HepG2 (cell line): ENCODE measurements around the gene KTN1. TPM values are rescaled to one million over a fixed set of nuclear protein-coding genes. Genes with fewer than 3 reads are reported as not detected.

Experiments
- ATAC-seq: fragments of 200-7000 bp; cut with Tn5 transposase; 3 replicates; pipeline ENCODE4 v1.9.1; 2020; ENCODE audit warnings: mild to moderate bottlenecking, moderate library complexity
- BruUV-seq: library from RNA; stranded (reverse); fragments of 400-500 nt; replicated peaks from 2 replicates; lab custom pipeline; 2021; lab: Mats Ljungman, UMichigan
- CTCF ChIA-PET: fragments of 300-600 bp; formaldehyde crosslinking; extraction: SDS; loops from one replicate; lab custom pipeline; 2021; ENCODE audit warnings: low total read pairs, inconsistent platforms, low intra/inter-chr PET ratio; lab: Yijun Ruan, JAX
- POLR2A ChIA-PET: fragments of 350-600 bp; sonication (Branson Sonifier 250); formaldehyde crosslinking; loops from one replicate; lab custom pipeline; 2020; ENCODE audit warnings: antibody characterized with exemption, inconsistent platforms; lab: Yijun Ruan, JAX
- DNase-seq: peaks from one replicate; pipeline ENCODE4 v3.0.0-alpha.2; 2015; ENCODE audit warnings: low spot score
- FAIRE-seq: peaks from 3 replicates; lab custom pipeline; 2011; peaks lifted over from hg19 to GRCh38; lab: Jason Lieb, UNC
- H2AFZ ChIP-seq: one replicate; pipeline ENCODE4 v1.6.1; 2011; ENCODE audit warnings: low read length, inconsistent platforms
- H3K27ac ChIP-seq: fragments of 300-600 bp; 3 replicates; pipeline ENCODE4 v1.8.0; 2011; ENCODE audit warnings: mixed run types, mild to moderate bottlenecking, mixed read lengths, low read length, inconsistent platforms; ENCODE audit not compliant: insufficient read depth; ENCODE audit errors: extremely low read length
- H3K27me3 ChIP-seq, 2 experiments: fragments of 200-600 bp in 1 of 2; 2 replicates in 1 of 2; 3 replicates in 1 of 2; pipeline versions ENCODE4 v1.6.0 to v1.8.0; 2011; ENCODE audit warnings: low read length in 2 of 2, mild to moderate bottlenecking in 2 of 2, moderate library complexity in 2 of 2, inconsistent platforms in 1 of 2; ENCODE audit not compliant: insufficient read depth in 2 of 2, control insufficient read depth in 1 of 2
- H3K36me3 ChIP-seq, 2 experiments: fragments of 200-600 bp in 1 of 2; replicated peaks in 1 of 2; 2 replicates in 1 of 2; 3 replicates in 1 of 2; pipeline versions ENCODE4 v1.5.1 to v1.8.0; 2011; ENCODE audit warnings: low read length in 2 of 2, inconsistent platforms in 1 of 2; ENCODE audit not compliant: insufficient read depth in 2 of 2, control insufficient read depth in 1 of 2
- H3K4me1 ChIP-seq: 2 replicates; pipeline ENCODE4 v1.5.1; 2012; ENCODE audit warnings: low read length, inconsistent platforms; ENCODE audit not compliant: insufficient read depth
- H3K4me2 ChIP-seq: 2 replicates; pipeline ENCODE4 v1.6.0; 2011; ENCODE audit warnings: low read depth, low read length, inconsistent platforms
- H3K4me3 ChIP-seq, 3 experiments: fragments of 200-600 bp in 1 of 3; sonication (generic), shearing (Covaris generic) in 1 of 3; replicated peaks in 1 of 3; 2 replicates each; pipeline ENCODE4 v1.5.1; 2011 to 2016; ENCODE audit warnings: low read length in 3 of 3, inconsistent platforms in 2 of 3, low read depth in 2 of 3, mild to moderate bottlenecking in 2 of 3, control low read depth in 1 of 3, mixed read lengths in 1 of 3; ENCODE audit not compliant: insufficient read depth in 1 of 3
- H3K79me2 ChIP-seq: one replicate; pipeline ENCODE4 v1.6.1; 2011; ENCODE audit warnings: low read length, inconsistent platforms; ENCODE audit not compliant: insufficient read depth
- H3K9ac ChIP-seq: 2 replicates; pipeline ENCODE4 v1.6.0; 2011; ENCODE audit warnings: mild to moderate bottlenecking, low read depth, low read length, inconsistent platforms; ENCODE audit not compliant: insufficient read depth
- H3K9me3 ChIP-seq: 2 replicates; pipeline ENCODE4 v1.5.1; 2012; ENCODE audit warnings: mild to moderate bottlenecking, low read length
- H4K20me1 ChIP-seq: 2 replicates; pipeline ENCODE4 v1.6.0; 2011; ENCODE audit warnings: inconsistent platforms, mild to moderate bottlenecking, low read length, moderate library complexity; ENCODE audit not compliant: insufficient read depth
- EED ChIP-seq: sonication (generic); formaldehyde crosslinking; IDR thresholded peaks from 2 replicates; pipeline ENCODE4 v1.5.0; 2020; ENCODE audit warnings: mild to moderate bottlenecking, missing genetic modification reagents
- HDAC2 ChIP-seq: sonication (generic); formaldehyde crosslinking; IDR thresholded peaks from 2 replicates; pipeline ENCODE4 v1.4.0; 2020; ENCODE audit warnings: missing genetic modification reagents
- MAFG ChIP-seq: sonication (generic); formaldehyde crosslinking; IDR thresholded peaks from 2 replicates; pipeline ENCODE4 v1.5.1; 2020; ENCODE audit warnings: mild to moderate bottlenecking, missing genetic modification reagents
- PCBP1 ChIP-seq: fragments of 200-400 bp; formaldehyde crosslinking; IDR thresholded peaks from 2 replicates; pipeline ENCODE4 v1.6.1; 2017; ENCODE audit warnings: mild to moderate bottlenecking, low read depth, low read length, borderline replicate concordance
- PRMT3 ChIP-seq: sonication (generic); formaldehyde crosslinking; IDR thresholded peaks from 2 replicates; pipeline ENCODE4 v1.8.1; 2022; ENCODE audit warnings: low read depth, mild to moderate bottlenecking, moderate library complexity, missing genetic modification reagents, borderline replicate concordance
- SIN3A ChIP-seq: IDR thresholded peaks from 2 replicates; pipeline ENCODE4 v1.6.1; 2011; ENCODE audit warnings: low read depth, mild to moderate bottlenecking, control low read depth, low read length, borderline replicate concordance
- ZFP36 ChIP-seq: fragments of 150-350 bp; IDR thresholded peaks from 2 replicates; pipeline ENCODE4 v1.6.1; 2018; ENCODE audit warnings: borderline replicate concordance, low read length, low read depth; ENCODE audit not compliant: partially characterized antibody
- ZNF17 ChIP-seq: sonication (generic); formaldehyde crosslinking; IDR thresholded peaks from 2 replicates; pipeline ENCODE4 v1.5.0; 2020; ENCODE audit warnings: mild to moderate bottlenecking, missing genetic modification reagents
- ZNF235 ChIP-seq: sonication (generic); formaldehyde crosslinking; IDR thresholded peaks from 2 replicates; pipeline ENCODE4 v1.8.1; 2023; ENCODE audit warnings: mild to moderate bottlenecking, missing genetic modification reagents, borderline replicate concordance
- ZNF343 ChIP-seq: sonication (generic); formaldehyde crosslinking; IDR thresholded peaks from 2 replicates; pipeline ENCODE4 v1.4.0; 2020; ENCODE audit warnings: mild to moderate bottlenecking, missing genetic modification reagents
- ZNF567 ChIP-seq: sonication (generic); formaldehyde crosslinking; IDR thresholded peaks from 2 replicates; pipeline ENCODE4 v1.8.1; 2023; ENCODE audit warnings: mild to moderate bottlenecking, missing genetic modification reagents, borderline replicate concordance
- ZNF580 ChIP-seq: IDR thresholded peaks from 2 replicates; pipeline ENCODE4 v1.6.1; 2016; ENCODE audit warnings: low read depth, borderline replicate concordance
- ZNF7 ChIP-seq: IDR thresholded peaks from 2 replicates; pipeline ENCODE4 v1.6.1; 2016; ENCODE audit warnings: missing biosample characterization, missing genetic modification reagents
- ZNF879 ChIP-seq: sonication (generic); formaldehyde crosslinking; IDR thresholded peaks from 2 replicates; pipeline ENCODE4 v1.8.1; 2023; ENCODE audit warnings: missing genetic modification reagents
- ZZZ3 ChIP-seq: sonication (generic); formaldehyde crosslinking; IDR thresholded peaks from 2 replicates; pipeline ENCODE4 v1.4.0; 2020; ENCODE audit warnings: missing genetic modification reagents, mild to moderate bottlenecking, borderline replicate concordance
- WGBS: methylation state at CpG from one replicate; pipeline ENCODE4 v1.1.6; 2017; ENCODE audit warnings: low lambda C conversion rate; 5-methylcytosine and 5-hydroxymethylcytosine counted together
- in situ Hi-C: cut with HindIII; loops from 2 replicates; pipeline ENCODE4 v1.10.0; 2017; ENCODE audit warnings: low pct_unique_long_range_greater_than_20kb; ENCODE audit not compliant: extremely low pct_ligation_motif_present
- intact Hi-C: fragments of 100-400 bp; cut with micrococcal nuclease; formaldehyde crosslinking; loops from one replicate; pipeline ENCODE4 v1.10.0; 2022; ENCODE audit not compliant: unreplicated experiment
- polyA plus RNA-seq, 8 experiments: library from polyadenylated mRNA; depleted of rRNA in 3 of 8; stranded (reverse) in 7 of 8; unstranded in 1 of 8; fragments of >200 nt; fragmentation: Illumina TruSeq in 4 of 8; extraction: Trizol in 4 of 8; gene quantifications; 2 replicates each; pipeline versions ENCODE4 v1.2.1 to v1.2.3, GENCODE V29; 2011 to 2016; ENCODE audit warnings: low read depth in 4 of 8, missing spikeins in 1 of 8, mixed read lengths in 1 of 8; ENCODE audit not compliant: insufficient read depth in 1 of 8
- total RNA-seq, 5 experiments: library from RNA; depleted of rRNA; stranded (reverse); fragments of >200 nt; fragmentation: Illumina TruSeq; extraction: Trizol; gene quantifications; 2 replicates each; pipeline ENCODE4 v1.2.3, GENCODE V29; 2016; ENCODE audit warnings: low read depth in 1 of 5
- TF ChIP-seq, protein P1 (sequence below), 2 experiments: sonication (generic) in 1 of 2; formaldehyde crosslinking in 1 of 2; IDR thresholded peaks; 2 replicates each; pipeline versions ENCODE4 v1.4.0 to v1.6.1; 2016 to 2020; ENCODE audit warnings: borderline replicate concordance in 1 of 2, low read depth in 1 of 2, mild to moderate bottlenecking in 1 of 2, missing genetic modification reagents in 1 of 2

KTN1 gene
- total and polyA plus RNA-seq, 2 of the 13 experiments (the other 11 are each of a cell fraction or from before 2014, with no cell fraction given): 60.6 to 169 TPM

DNA sequence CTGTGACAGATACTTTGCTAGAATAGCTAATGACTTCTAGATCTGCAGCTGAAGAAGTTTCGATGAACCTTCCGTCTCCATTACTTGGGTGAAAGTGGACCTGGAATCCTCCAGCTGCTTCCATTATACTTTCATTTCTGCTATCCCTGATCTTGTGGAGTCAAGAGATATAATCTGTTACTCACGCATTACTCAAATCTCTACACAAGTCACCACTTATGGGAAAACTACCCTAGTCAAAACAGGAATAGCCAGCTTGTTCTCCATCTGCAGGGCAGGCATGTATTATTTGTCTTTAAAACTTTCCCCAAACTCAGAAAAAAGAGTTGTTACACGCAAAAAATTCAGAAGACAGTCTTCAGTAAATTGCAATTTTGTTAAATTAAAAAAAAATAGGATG, 2.8 kb upstream of the KTN1 start:
- H3K27ac ChIP-seq: no peak overlapping the region
- intact Hi-C loops (no loop called here), in situ Hi-C loops (no loop called here)
- H3K9me3 ChIP-seq: no peaks in the 10 kb centered on the region
- ATAC-seq (no peak), DNase-seq (no peak), FAIRE-seq (no peak)
- H3K9ac ChIP-seq: no peak overlapping the region
- H2AFZ ChIP-seq: no peak overlapping the region
- ChIA-PET CTCF (no interaction called here), POLR2A (no interaction called here)
- H3K27me3 ChIP-seq: no peaks in the 10 kb centered on the region; a peak in 1 of 5 replicates
- H3K4me1 ChIP-seq: peaks cover 45% of the 10 kb centered on the region
- 96% methylated on average over 4 of the region's 4 CpGs for WGBS
- TF ChIP-seq ZNF235 (CRISPR knock-in tag) (no peak), ZNF879 (CRISPR knock-in tag) (no peak), HDAC2 (CRISPR knock-in tag) (no peak), SIN3A (no peak), EED (CRISPR knock-in tag) (no peak), PRMT3 (CRISPR knock-in tag) (no peak), ZNF17 (CRISPR knock-in tag) (no peak), PCBP1 (no peak), ZFP36 (no peak), ZNF567 (CRISPR knock-in tag) (no peak), MAFG (no peak), ZNF580 (CRISPR knock-in tag) (no peak), ZNF343 (CRISPR knock-in tag) (no peak), ZNF7 (CRISPR knock-in tag) (no peak), ZZZ3 (CRISPR knock-in tag) (no peak)
- TF ChIP-seq, protein P1, sequence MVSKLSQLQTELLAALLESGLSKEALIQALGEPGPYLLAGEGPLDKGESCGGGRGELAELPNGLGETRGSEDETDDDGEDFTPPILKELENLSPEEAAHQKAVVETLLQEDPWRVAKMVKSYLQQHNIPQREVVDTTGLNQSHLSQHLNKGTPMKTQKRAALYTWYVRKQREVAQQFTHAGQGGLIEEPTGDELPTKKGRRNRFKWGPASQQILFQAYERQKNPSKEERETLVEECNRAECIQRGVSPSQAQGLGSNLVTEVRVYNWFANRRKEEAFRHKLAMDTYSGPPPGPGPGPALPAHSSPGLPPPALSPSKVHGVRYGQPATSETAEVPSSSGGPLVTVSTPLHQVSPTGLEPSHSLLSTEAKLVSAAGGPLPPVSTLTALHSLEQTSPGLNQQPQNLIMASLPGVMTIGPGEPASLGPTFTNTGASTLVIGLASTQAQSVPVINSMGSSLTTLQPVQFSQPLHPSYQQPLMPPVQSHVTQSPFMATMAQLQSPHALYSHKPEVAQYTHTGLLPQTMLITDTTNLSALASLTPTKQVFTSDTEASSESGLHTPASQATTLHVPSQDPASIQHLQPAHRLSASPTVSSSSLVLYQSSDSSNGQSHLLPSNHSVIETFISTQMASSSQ (IDR thresholded peaks at IDR 0.05; ENCODE audit: low read depth): no peak
- TF ChIP-seq, protein P1 (CRISPR knock-in tag; IDR thresholded peaks at IDR 0.05; ENCODE audit: borderline replicate concordance): no peak
- H3K36me3 ChIP-seq: no peaks in the 10 kb centered on the region; a peak in 1 of 5 replicates
- BruUV-seq: no TSS peak
- no peak overlapping the region for H3K4me2 ChIP-seq
- peaks cover 14% of the 10 kb centered on the region for H4K20me1 ChIP-seq
- no peak overlapping the region for H3K4me3 ChIP-seq
- peaks cover 21% of the 10 kb centered on the region for H3K79me2 ChIP-seq
